Neural progenitor cell (in vitro differentiated cells): ENCODE results near the gene MRPL33.

ENCODE experiments used
- CTCF ChIP-seq: fragments of 200-600 bp; sonication (generic); IDR thresholded peaks from 2 replicates; pipeline ENCODE4 v1.5.1; 2017; ENCODE audit warnings: antibody characterized with exemption, mild to moderate bottlenecking
- EZH2 ChIP-seq: fragments of 200-600 bp; sonication (generic); IDR thresholded peaks from 2 replicates; pipeline ENCODE4 v1.6.1; 2017; ENCODE audit warnings: antibody characterized with exemption, mild to moderate bottlenecking, moderate library complexity
- EZH2phosphoT487 ChIP-seq: fragments of 200-600 bp; sonication (generic); IDR thresholded peaks from 2 replicates; pipeline ENCODE4 v1.6.1; 2017; ENCODE audit warnings: antibody characterized with exemption

DNA sequence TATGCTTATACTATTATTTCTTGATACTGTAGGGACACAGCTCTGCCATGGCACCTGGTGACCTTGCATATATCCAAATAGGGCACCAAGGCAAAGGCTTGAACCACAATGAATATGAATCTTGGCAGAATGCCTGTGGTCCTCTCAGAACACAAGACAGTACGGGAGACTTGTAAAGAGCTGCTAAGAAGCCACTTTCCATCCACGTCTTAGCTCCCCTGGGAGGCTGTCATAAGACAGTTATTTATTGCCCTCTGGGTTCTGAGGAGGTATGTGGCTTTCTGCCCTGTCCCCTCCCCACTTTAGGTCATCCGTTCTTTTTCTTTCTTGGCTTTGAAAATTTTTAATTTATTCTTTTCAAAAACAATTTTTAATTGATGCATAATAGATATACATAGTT lies 29.8 kb upstream of the MRPL33 start:
- TF ChIP-seq CTCF (no peak), EZH2phosphoT487 (no peak), EZH2 (no peak)
